ENCODE measurements around the gene LRP8.

LRP8 gene

GRCh38 chr1:53339736-53340635 lies 12.1 kb upstream of the LRP8 start:
- no peak for DNase-seq

DNA sequence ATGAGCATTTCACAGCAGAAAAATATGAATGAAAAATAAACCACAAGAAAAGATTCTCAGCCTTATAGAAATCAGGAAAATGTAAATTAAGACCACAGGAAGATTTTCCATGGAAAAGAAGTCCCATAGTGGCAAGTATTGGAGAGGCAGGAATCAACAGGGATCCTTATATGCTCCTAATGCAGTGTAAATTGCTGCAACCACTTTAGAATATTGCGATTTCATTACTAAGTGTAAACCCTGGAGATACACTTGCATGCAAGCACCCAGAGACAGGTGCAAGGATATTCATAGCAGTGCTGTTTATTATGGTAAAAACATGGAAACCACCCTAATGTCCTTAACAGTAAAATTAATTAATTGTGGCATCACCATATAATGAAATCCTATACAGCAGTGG lies 10.6 kb upstream of the LRP8 start:
- DNase-seq: no peak

DNA sequence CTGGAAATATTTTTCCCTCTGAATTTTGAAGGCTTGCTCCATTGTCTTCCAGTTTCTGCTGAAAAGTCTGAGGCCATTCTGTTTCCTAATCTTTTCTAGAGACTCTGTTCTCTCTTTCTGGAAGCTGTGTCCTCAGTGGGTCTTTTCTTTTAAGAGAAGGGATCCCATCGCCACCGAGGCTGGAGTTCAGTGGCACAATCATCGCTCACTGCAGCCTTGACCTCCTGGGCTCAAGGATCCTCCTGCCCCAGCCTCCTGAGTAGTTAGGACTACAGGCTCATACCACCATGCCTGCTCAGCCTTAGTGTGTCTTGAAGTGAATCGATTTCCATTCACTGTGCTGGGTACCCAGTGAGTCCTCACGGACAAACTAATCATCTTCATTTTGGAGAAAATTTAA lies 9.6 kb upstream of the LRP8 start:
- DNase-seq: no peak

DNA sequence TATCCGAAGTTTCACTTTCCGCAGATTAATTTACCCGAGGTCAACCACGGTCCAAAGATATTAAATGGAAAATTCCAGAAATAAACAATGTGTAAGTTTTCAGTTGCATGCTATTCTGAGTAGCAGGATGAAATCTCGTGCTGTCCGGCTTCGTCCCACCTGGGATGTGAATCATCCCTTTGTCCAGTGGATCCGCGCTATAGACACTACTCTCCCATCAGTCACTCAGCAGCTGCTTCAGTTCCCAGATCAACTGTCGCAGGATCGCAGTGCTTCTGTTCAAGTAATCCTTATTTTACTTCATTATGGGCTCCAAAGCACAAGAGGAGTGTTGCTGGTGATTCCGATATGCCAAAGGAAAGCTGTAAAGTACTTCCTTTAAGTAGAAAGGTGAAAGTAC lies 8.3 kb upstream of the LRP8 start:
- DNase-seq: no peak

- no peak for DNase-seq
Measured at GRCh38 chr1:53335661-53336060, 7.8 kb upstream of the LRP8 start.

DNA sequence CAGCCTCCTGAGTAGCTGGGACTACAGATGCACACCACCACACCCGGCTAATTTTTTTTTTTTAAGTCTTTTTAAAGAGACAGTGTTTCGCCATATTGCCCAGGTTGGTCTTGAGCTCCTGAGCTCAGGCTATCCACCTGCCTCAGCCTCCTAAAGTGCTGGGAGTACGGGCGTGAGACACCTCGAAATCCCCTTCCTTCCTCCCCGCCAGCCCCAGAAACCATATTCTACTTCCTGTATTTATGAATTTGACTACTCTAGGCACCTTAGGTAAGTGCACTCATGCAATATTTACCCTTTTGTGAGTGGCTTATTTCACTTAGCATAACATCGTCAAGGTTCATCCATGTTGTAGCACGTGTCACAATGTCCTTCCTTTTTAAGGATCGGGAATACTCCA lies 6.9 kb upstream of the LRP8 start:
- DNase-seq: no peak

- DNase-seq: no peak
Measured at GRCh38 chr1:53334312-53334711, 6.4 kb upstream of the LRP8 start.

DNA sequence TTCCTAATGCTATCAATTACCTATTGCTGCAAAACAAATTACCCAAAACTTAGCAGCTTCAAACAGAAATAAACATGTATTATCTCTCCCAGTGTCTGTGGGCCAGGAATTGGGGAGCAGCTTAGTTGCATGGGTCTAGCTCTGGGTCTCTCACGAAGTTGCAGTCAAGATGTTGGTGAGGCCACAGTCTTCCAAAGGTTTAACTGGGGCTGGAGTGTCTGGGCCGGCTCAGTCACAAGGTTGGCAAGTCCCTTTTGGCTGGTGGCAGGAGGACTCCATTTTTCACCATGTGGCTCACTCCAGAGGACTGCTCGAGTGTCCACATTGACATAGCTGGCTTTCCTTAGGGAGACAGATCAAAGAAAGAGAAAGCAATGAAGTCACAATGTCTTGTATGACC lies 5.0 kb upstream of the LRP8 start:
- DNase-seq: no peak

- no peak for DNase-seq
Measured at GRCh38 chr1:53332186-53332564, 4.3 kb upstream of the LRP8 start.

DNA sequence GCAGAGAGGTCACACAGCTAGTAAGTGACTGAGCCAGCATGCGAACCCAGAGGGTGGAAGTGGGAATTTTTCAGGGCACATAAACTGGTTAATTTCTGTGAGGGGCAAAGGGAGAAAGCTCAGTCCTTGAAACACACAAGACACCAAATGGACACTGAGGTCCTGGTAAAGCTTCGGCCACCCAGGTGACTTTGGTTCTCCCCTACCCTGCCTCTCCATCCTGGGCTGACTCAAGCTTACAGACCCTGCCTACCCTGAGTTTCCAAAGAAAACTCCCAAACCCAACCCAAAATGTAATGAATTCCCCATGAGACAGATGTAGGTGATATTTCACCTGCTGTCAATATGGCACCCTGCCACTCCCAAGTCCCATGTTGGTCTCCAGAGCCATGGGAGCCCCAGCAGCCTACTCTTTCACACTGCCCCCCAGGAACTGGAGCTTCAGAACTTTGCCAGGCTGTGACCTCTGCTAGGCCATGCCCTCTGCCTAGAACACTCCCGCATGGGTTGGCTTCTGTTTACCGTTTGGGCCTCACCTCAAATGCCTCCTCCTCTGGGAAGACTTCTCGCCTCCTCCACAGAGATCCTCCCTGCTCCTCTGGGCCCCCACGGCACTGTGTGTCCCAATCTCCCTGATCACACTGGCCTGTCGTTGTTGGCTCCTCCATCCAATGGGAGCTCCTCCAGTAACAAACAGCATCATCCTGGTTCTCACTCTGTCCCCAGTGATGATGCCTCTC lies 3.7 kb upstream of the LRP8 start:
- DNase-seq: no peak

DNA sequence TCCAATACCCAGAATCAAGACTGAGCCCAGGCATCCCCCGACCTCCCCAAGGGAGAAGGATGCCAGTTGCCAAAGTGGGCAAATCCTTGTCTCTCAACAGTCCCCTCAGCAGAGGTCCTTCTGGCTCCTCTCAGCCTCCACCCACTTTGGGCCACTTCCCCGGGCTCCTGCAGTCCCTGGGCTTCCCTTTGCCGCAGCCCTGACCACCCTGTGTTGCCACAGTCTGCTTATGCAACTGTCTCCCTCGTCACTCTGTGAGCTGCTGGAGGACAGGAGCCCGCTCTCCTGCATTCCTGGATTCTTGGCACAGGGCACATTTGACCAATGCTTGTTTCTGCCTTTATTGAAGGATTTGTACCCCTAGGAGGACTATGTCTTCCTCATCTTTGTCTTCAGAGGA lies 2.9 kb upstream of the LRP8 start:
- peak; percentile 82 for DNase-seq

GRCh38 chr1:53328541-53329499 lies 950 bp upstream of the LRP8 start:
- DNase-seq: no peak

- peak; percentile 18 for DNase-seq
Measured at GRCh38 chr1:53327182-53327913, 522 bp downstream of the LRP8 start.

DNA sequence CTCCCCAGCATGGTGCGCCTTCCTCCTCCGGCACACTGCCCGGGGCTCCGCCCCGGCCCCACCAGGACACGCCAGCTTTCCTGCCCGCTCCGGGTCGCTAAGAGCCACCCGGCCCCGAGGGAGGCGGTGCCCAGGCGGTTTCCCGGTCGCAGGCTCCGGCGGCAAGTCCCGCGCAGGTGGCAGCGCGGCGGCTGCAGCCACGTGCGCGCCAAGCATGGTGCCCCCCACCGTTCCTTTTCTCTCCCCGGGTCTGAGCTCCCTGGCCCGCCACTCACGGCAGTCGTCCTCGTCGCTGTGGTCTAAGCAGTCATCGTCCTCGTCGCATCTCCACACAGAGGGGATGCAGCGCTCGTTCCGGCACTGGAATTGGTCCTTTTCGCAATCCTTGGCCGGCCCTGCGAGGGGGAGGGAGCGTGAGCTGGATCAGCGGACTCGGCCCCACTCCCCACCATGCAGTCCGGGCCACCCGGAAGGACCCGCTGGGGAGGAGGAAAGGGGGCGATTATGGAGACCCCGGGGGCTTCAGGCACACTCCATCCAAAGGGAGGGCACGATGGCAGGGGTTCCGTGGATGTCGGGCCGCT lies 1.2 kb downstream of the LRP8 start:
- DNase-seq: peak; percentile 7

DNA sequence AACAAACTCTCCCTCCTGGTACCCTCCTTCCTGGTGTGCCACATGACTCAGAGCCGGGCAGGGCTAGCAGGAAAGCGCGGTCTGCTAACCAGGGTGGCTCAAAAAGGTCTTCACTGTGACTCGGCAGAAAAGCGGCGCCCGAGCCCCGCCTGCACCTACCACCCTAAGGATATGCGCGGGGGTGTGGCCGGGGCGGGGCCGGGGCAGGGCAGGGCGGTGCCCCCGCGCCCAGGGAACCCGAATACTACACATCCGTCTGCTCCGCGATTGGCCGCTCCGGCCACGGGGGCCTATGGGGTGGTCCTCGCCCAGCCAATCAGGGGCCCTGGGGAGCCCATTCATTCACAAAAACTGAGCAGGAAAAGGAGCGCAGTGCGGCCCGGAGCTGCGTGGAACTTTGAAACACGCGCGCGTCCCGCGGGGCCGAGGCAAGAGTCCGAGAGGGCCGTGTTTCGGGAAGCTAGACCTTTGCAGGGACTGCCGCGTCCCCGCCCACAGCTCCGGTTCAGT lies 1.7 kb downstream of the LRP8 start:
- DNase-seq: peak; percentile 95

GRCh38 chr1:53325326-53326087 lies 2.4 kb downstream of the LRP8 start:
- DNase-seq: no peak

DNA sequence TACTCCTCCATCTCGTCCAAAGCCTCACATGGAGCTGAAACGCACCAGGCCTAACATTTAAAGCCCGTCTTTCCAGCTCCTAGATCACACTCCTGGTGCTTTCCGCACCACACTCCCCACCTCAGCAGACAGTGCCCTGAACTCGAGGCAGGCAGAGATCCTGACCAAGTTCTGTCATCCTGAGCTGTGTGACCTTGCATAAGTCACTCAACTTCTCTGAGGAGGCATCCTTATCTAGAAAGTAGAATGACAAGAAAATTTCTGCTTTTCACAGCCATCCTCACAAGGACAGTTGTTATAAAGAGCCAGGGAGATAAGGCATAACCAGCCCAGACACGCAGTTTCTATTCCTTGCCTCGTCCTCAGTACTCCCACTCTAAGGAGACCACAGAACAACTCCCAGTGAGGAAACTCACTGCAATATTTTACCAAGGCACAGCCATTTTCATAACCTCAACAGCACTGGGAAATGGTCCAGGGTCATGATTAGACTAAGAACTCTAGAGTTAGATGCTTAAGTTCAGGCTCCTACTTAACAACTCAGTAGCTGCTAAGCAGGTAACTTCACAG lies 3.1 kb downstream of the LRP8 start:
- DNase-seq: peak; percentile 50

DNA sequence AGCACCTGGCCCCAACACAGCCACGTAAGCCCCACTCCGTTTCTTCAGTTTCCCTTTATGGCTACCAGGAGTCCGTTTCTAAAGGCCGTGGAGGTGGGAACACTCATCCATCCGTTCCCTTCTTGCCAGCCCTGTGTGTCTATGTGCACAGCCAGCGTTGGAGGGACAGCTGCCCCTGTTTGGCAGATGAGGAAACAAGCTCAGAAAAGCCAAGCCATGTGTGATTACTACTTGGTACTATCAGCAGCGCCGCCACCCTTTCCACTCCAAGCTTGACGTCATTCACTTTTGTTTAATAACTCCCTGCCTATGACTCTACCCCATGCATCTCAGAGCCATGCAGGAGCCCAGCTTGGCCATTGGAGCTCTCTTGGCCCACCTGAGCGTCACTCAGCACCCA lies 3.5 kb downstream of the LRP8 start:
- no peak for DNase-seq

- no peak for DNase-seq
Measured at GRCh38 chr1:53323316-53323715, 4.6 kb downstream of the LRP8 start.

- no peak for DNase-seq
Measured at GRCh38 chr1:53321776-53322602, 5.9 kb downstream of the LRP8 start.

Measured in inflammatory macrophage treated with lipopolysaccharide for 4 hours (primary cell).